GM19043 (cell line): ENCODE results near the gene WDR33.

Source experiments
- ATAC-seq: cut with Tn5 transposase; IDR thresholded peaks from one replicate; pipeline ENCODE4 v1.9.1; 2021; ENCODE audit warnings: low read depth; ENCODE audit not compliant: unreplicated experiment

WDR33 gene

GRCh38 chr2:127676906-127677305, 134.1 kb downstream of the WDR33 start:
- ATAC-seq: no peak

DNA sequence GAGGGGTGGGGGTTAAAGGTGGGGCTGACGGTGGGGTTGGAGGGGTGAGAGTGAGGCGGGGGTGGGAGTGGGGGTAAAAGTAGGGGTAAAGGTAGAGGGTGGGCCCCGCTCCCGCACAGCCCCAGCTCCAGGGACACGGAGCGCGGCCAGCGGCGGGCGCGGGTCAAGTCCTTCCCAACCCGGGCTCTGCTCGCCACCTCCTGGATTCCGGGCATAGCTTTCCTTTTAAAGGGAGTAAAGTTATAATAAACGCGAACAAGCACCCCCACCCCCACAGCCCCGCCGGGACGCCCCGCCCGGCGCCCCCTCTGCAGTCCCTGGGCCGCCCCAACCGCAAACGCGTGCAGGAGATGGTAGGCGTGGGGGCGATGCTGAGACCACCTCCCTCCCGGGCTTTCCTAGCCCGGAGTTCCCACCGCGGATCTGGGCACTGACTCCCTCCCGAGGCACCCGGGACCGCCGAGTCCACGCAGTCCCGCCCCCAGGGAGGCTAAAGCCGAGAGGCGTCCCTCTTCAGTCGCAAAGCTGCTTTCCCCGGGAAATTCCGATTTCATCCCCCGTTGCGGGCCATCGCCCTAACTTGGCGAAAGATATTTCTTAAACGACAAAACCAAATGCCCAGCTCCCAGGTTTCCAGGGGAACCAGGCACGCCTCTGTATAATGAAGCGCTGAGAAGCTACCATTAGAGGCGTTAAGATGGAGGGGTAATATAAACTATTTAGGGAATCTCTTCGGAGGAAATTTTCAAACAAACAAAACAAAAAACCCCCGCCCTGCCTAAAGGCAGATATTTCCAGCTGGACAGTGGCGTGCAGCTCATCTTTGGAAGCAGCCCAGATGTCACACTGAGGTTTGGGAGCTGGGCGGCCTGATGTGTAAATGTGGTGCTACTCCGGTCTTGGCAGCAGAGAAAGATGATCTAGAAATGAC, 135.4 kb downstream of the WDR33 start, which contains the start of gene LIMS2:
LIMS2 (minus strand) TSS at position 200 of the 931 bp plus-strand sequence. CDS start 506 bp downstream, outside the sequence.
- ATAC-seq: no peak

GRCh38 chr2:127674241-127675209, 136.4 kb downstream of the WDR33 start:
- ATAC-seq: no peak

GRCh38 chr2:127673291-127674069, 137.5 kb downstream of the WDR33 start:
- ATAC-seq: no peak

- ATAC-seq: no peak
These were observed 138.4 kb downstream of the WDR33 start for GRCh38 chr2:127672341-127673224.

GRCh38 chr2:127671557-127672302, 139.2 kb downstream of the WDR33 start:
- no peak for ATAC-seq

DNA sequence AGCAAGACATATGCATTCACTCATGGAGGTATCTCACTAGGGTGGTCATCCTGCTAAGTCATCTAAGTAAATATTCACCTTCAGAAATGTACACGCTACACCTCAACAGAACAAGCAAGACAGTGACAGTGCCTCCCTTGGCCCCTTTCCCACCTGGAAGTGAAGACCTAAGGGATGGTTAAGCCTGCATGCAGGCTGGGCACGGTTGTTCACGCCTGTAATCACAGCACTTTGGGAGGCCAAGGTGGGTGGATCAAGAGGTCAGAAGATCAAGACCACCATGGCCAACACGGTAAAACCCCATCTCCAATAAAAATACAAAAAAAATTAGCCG, 140.0 kb downstream of the WDR33 start:
- ATAC-seq: no peak

GRCh38 chr2:127670055-127670956, 140.7 kb downstream of the WDR33 start:
- no peak for ATAC-seq

DNA sequence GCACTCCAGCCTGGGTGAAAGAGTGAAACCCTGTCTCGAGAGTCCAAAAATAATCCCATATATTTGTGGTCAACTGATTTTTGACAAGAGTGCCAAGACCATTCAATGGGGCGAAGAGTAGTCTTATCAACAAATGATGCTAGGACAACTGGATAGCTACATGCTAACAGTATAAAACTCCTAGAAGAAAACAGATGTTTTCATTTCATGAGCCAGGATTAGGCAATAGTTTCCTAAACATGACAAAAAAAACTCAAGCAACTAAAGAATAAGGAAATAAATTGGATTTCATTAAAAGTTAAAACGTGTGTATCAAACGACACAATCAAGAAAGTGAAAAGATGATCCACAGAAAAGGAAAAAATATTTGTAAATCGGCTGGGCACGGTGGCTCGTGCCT, 141.9 kb downstream of the WDR33 start:
- ATAC-seq: no peak

DNA sequence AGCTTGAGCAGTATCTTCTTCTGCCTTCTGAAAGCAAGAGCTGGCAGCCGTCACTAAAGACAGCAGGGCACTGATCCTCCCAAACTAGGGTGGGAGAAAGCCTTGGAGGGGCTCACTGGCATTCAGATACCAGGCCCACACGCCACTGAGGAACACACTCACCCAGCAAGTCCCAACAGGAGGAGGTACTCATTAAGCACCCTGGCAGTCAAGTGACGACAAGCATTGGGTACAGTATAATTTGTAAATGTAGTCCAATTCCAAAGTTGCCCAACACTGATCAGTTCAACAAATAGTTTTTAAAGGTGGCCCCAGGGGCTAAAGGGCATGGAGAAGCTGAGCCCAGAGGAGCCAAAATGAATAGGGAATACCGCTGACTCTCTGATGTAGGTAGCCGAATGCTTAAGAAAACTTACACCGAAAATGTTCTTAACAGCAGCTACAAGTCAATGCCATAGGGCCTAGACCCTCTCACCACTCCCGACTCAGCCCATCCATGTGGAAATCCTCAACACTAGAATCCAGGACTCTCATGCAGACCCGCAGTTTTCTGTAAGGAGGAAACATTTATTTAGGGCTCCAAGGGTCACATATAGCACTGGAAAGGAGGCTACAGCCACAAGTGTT, 145.6 kb downstream of the WDR33 start:
- no peak for ATAC-seq

- ATAC-seq: no peak
These were observed 146.1 kb downstream of the WDR33 start for GRCh38 chr2:127664895-127665225.

GRCh38 chr2:127664065-127664894, 146.7 kb downstream of the WDR33 start:
- no peak for ATAC-seq

DNA sequence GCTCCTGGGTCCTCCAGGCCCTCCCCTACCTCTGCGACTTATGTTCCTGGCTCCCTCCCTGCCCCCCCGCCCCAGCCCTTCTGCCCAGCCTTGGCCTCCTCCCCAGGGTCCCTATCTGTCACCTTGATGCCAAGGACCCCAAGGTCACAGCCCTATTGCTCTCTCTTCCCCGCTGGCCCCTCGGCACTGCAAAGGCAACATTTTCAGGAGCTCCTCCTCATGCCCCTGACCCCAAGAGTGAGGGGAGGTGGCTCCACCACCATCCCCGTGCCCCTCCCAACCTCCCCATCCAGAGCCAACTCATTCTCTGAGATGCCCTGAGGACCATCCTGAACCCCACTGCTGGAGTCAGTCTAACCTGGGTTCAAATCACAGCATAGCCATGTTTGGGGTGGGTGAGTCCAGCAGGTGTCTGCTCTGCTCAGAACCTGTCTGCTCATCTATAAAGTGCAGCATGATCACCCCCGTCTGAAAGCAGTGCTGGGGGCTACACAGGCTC, 147.4 kb downstream of the WDR33 start:
- no peak for ATAC-seq

DNA sequence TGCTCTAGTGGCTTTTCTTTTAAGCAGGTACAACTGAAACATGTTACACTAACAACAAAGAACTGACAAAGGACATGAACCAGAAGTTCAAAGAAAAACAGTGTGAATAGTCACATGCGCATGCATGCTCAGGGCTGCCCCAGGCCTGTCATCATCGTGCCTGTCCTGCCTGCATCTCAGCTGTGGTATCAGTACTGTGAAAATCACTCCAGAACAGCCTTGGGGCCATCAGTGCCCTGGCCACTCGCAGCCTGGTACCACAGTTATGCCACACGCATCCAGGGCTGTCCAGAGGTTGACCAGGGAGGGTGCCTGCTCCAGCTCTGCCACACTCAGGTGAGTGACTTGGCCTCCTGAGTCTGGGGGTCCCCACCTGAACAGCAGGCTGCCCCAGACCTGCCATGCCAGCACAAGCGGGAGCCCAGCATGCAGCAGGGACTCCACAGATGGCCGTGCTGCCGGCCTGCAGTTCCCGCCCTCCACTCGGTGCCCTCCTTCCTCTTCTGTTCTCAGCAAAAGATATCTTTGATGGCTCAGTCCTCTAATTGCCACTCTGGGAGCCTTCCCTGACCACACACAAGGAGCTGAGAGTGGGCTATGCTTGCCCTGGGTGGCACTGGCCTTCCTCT, 147.9 kb downstream of the WDR33 start:
- no peak for ATAC-seq

DNA sequence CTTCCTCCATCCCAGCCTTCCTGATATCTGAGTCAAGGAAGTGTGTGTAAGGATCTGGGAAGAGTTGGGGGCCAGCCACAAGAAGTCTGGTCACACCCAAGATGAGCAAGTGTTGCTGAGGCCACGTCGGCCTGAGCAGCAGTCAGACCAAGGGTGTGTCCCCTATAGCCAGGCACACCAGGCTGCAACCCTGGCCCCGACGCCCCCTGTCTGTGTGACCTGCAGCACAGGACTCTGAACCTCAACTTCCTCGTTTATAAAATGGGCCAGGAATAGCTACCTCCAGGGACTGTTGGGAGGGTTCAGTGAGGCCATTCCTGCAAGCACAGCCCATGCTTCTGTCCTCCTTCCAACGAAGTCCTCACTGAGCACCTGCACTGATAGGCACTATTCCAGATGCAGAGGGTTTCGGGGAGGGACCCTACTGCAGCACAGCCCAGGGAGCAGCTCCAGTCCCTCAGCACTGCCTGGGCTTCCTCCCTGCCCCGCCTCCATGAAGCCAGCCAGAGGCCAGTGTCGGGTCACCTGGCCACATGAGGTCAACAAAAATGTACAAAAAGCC, 148.9 kb downstream of the WDR33 start:
- no peak for ATAC-seq
